AG09309 (cell line): ENCODE results near the gene KPNA1.

ENCODE experiments used
- DNase-seq: peaks from one replicate; pipeline ENCODE4 v3.0.0-alpha.2; 2010; ENCODE audit warnings: low read depth
- H3K4me3 ChIP-seq: 2 replicates; pipeline ENCODE4 v1.5.1; 2011; ENCODE audit warnings: mild to moderate bottlenecking, low read depth, low read length, moderate library complexity; ENCODE audit not compliant: control insufficient read depth
- CTCF ChIP-seq: IDR thresholded peaks from 2 replicates; pipeline ENCODE4 v1.5.1; 2011; ENCODE audit warnings: mild to moderate bottlenecking, low read depth, low read length, inconsistent platforms; ENCODE audit not compliant: insufficient read depth, control insufficient read depth; ENCODE audit errors: missing control alignments

The KPNA1 gene

GRCh38 chr3:122387709-122388108 lies 127.0 kb downstream of the KPNA1 start:
- DNase-seq: no peak
- no peak for TF ChIP-seq CTCF
- H3K4me3 ChIP-seq: no peak overlapping the region

DNA sequence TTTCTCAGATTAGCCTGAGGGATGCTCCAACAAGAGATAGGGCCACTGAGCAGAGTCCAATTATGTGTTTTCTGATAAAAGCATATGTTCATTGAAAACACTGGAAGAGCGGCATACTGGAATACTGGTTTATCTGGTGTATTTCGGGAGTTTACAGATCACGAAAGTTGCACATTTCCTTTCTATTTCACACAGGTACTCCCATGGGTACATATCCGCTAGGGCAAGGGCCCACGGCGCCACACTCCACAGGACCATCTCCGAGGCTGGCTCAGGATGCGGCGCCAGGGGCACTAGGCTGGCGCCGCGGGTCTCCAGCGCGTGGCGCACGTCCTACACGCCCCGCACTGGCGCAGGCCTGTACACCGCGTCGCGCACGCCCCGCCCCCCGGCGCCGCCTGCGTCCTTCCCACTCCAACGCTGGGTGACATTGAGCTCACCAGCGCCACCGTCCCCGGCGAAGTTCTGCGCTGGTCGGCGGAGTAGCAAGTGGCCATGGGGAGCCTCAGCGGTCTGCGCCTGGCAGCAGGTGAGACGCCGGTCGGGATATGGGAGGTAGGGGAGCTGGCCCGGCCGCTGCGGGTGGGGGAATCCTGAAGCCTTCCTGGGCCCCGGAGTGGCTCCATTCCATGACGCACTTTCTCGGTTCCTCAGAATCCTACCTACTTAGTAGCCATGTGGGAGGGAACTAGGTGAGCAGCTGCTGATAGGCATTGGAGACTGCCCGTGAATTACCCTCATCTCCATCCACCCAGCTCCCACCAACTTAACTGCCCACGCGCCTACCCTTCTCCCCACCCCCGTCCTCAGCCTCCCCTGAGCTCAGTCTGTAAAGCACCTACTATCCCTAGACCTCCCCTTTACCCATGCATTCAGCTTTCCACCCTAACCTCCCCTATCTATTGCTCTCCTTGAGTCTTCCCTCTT lies 130.7 kb downstream of the KPNA1 start, which contains the start of gene FAM162A:
Gene FAM162A, plus strand, starts transcription at position 412 of the 927 bp plus-strand sequence. Its CDS starts 84 bp downstream, at position 496.
- peak; percentile 42 for DNase-seq
- TF ChIP-seq CTCF: peak; percentile 47
- H3K4me3 ChIP-seq: peak within 1 kb of the TSS; percentile 91

- no peak for TF ChIP-seq CTCF
- DNase-seq: peak; percentile 33
- H3K4me3 ChIP-seq: peak within 1 kb of the TSS; percentile 91
Measured at GRCh38 chr3:122382888-122383666, 131.7 kb downstream of the KPNA1 start, which contains the start of gene MIX23. MIX23 (minus strand) TSS chr3:122383231; CDS start chr3:122383224, 7 bp downstream.

DNA sequence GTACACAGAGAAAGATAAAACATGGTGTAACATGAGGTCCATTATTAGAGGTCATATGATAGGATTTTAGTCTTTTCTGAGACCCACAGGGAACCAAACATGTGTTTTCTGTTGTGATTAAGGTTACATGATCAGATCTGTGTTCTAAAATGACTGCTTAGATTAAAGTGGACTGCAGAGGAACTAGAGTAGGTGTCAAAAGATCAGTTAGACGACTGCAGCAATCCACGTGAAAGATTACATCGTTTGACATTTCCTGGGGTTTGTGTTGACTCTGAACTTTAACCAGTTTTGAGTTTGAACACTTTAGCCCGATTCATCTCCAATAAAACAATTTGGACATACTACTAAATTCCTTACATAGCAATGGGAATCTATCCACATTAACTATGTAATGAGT lies 136.8 kb downstream of the KPNA1 start:
- no peak for DNase-seq
- no peak for TF ChIP-seq CTCF
- no peak overlapping the region for H3K4me3 ChIP-seq

GRCh38 chr3:122374034-122374433 lies 140.7 kb downstream of the KPNA1 start:
- TF ChIP-seq CTCF: no peak
- no peak overlapping the region for H3K4me3 ChIP-seq
- DNase-seq: no peak
